ENCODE measurements around the gene PKNOX2.

DNA sequence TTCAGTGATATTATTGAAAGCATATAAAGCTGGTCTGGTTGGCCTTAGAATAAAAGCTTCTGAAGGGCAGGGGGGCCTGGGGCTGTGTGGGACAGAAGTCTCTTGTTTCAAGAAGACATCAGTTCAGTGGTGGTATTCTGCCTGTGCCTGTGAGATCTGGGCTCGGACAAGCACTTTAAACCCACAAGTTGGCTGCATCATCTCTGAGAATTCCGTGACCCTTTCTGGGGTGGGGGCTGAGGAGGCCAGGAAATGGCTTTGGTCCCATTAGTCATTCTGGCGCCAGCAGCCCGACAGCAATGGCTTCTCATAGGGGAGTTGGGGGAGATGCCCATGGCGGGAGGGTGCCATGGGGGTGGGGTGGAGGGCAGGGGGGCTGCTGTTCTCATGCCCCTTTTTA is 104.1 kb downstream of the PKNOX2 start:
- no peak for TF ChIP-seq CTCF (IDR thresholded peaks at IDR 0.05)
- no peak for TF ChIP-seq EP300 (IDR thresholded peaks at IDR 0.05)

All from suprapubic skin (tissue), 3 donors.